HG03342 (cell line): ENCODE measurements around the gene ELAPOR1.
A peak's percentile ranks its signal among the peaks of the same experiment; 100 is the strongest.

ENCODE experiments used
- ATAC-seq: cut with Tn5 transposase; IDR thresholded peaks from one replicate; pipeline ENCODE4 v1.9.1; 2021; ENCODE audit warnings: mild to moderate bottlenecking, moderate library complexity; ENCODE audit not compliant: unreplicated experiment

ELAPOR1 gene

DNA sequence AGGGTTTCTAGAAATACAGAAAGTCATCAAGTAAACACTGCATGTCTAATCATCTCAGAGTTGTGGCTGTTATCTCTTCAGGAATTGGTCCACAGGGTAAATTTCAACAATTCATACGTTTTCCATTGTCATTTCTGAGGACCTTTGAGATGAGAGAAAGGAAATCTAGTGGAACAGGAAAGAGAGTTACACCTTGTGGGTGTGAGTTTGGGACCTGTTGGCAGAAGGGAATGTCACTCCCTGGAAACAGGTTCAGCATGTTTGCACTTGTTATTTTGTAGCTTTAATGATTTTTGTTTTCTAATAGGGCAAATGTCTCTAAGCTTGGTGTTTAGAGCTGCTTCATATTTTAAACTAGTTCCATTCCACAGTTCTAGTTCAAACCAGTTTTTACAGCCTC lies 17.8 kb upstream of the ELAPOR1 start:
- no peak for ATAC-seq

DNA sequence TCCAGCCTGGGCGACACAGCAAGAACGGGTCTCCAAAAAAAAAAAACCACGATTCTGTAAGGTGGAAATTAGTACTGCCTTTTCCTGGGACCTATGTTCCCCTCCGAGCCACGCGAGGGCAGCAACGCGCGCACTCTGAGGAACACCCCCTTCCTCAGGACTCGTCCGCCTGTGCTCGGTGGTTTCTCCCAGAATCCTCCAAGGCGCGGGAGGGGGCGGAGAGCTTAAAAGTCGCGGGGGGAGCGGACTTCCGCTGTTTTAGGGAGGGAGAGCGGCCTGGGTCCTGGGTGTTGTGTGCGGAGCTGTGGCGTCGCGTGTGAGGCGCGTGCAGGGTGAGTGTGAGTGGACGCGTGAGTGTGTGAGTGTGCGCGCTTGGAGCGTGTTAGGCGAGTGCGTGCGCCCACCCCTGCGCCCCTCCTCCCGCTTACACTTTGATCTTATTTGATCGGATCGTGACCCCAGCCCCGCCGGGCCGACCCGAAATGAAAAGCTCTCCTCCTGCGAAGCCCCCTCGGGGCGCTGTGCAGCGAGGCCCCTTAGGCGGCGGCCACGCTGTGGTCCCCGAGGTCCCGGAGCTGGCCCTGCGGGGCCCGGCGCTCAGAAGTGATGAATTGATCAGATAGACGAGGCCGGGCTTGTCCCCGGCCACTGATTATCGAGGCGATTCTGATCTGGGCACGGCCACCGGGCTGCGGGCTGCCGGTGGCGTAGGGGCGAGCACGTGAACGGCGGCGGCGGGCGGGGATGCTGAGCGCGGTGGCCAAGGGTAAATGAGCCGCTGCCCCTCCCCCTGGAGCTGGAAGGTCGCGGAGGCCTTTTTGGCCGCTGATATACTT lies 13.8 kb upstream of the ELAPOR1 start:
- ATAC-seq: peak; percentile 89

DNA sequence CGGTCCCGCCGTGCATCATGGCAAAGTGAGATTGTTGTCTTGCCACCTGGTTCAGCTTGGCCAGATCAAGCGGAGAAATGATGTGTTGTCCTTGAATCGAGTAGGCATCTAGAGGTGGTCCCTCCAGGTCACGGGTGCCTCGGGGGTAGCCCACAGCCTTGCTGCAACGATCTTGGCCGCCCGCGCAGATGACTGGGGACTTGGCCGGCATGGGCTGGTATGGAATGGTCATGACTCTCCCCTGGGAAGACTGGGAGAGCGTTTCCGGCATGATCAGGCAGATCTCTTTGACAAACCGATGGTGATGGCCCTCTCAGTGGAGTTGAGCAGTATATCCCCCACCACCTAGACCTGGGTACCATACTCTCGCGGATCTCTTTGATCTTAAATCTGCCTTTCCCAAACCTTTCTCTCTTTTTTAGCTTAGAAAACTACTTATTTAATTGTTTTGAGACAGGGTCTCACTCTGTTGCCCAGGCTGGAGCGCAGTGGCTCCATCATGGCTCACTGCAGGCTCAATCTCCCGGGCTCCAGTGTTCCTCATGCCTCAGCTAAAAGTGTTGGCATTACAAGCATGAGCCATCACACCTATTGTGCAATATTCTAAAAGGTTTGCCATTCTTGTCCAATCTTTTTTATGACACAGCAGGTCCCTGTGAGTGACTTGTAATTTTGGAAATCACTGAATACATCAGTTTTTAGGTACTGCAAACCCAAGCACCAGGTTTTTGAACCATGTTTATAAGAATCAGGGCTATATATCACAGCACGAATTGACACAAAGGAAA lies 9.4 kb upstream of the ELAPOR1 start:
- no peak for ATAC-seq

DNA sequence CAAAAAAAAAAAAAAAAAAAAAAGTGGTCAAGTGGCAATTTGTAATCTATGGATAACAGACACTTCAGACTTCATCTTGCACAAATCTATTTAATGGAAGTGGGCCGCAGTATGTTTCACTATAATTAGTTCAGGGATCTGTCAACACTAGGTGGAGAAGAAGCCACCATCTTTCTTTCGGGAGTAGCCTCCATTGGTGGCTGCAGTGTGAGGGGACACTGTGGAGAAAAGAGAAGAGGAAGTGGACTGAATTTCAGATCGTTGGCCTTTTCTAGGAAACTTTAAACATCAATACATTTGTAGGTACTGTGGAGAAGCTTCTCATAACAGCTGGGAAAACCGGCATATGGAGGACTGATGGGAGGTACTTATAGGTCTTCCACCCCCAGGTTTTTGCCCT lies 8.0 kb upstream of the ELAPOR1 start:
- ATAC-seq: no peak

DNA sequence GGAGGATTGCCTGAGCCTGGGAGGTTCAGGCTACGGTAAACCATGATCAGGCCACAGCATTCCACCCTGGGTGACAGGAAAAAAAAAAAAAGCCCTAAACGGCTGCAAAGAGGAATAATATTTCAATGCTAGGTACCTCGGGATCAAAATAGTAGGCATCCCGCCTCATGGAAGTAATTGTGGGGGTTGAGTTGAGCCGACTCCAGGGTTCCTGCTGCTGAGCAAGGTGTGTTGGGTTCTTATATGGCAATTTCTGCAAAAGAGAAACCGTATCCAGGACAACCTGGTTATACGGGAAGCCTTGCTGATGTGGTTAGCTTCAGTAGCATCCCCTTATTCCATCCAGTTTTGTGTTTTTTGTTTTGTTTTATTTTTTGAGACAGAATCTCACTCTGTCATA lies 6.1 kb upstream of the ELAPOR1 start:
- no peak for ATAC-seq

DNA sequence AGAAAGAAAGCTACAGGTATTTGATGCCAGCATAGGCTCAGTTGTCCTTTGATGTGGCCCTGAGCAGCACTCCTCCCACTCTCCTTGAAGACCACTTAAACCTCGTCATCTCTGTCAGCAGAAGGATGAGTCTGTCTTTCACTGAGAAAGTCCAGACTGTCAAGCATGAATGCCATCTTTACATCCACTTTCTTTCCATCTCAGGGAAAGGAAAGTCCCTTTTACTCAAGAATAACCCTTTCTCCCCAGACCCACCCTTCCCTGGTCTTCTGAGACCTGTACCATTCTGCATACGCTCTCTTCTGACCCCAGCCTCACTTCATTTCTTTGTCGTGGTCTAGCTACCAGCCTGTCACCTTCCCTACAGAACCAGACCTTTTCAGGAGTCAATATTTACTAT lies 4.0 kb upstream of the ELAPOR1 start:
- no peak for ATAC-seq

DNA sequence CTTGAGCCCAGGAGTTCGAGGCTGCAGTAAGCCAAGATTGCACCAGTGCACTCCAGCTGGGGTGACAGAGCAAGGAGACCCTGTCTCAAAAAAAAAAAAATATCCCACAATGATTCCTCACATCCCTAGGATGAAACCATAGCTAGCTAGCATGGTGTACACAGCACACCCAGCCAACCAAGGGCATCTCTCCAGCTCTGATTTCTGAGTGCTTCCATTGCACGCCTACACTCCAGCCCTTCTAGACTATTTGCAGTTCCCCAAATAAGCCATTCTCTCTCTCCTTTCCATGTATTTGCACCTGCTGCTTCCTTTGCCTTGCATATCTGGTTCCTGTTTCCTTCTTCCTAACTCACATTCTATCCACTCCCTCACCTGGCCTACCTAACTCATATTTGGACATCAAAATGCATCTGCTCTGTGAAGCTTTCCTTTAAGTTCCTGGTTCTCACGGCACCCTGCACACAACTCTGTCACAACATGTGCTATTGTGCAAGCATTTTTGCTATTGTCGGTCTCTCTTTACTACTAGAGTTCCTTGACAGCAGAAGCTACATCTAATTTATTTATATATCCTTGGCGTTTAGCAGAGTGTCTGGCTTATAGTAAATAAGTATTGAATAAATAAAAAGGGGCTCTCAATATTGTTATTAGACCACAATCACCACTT lies 2.4 kb upstream of the ELAPOR1 start:
- no peak for ATAC-seq

DNA sequence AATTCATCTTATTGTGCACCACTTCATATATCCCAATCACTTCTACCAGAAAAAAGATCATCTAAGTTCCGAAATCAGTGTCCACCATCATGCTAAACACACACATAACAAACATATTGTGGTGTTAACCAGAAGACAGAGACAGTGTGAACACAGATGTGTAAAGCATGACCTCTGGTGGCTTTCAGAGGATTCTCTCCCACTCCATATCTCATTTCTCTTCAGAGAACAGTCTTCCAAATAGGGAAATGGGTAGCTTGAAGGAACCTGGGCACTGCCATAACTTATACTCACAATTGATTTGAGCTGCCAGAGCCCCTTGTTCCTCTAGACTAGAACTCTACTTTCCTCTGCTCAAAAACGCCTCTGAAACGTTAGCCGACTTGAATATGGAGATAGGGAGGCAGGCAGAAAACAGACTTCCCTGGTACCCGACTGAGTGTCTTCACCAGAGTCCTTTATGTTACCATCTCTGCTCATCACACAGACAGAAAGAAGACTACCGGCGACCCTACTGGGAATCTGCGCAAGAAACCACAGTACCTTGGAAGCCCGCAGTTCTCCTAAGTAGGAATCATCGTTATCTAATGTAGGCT lies 1.8 kb upstream of the ELAPOR1 start:
- peak; percentile 53 for ATAC-seq

DNA sequence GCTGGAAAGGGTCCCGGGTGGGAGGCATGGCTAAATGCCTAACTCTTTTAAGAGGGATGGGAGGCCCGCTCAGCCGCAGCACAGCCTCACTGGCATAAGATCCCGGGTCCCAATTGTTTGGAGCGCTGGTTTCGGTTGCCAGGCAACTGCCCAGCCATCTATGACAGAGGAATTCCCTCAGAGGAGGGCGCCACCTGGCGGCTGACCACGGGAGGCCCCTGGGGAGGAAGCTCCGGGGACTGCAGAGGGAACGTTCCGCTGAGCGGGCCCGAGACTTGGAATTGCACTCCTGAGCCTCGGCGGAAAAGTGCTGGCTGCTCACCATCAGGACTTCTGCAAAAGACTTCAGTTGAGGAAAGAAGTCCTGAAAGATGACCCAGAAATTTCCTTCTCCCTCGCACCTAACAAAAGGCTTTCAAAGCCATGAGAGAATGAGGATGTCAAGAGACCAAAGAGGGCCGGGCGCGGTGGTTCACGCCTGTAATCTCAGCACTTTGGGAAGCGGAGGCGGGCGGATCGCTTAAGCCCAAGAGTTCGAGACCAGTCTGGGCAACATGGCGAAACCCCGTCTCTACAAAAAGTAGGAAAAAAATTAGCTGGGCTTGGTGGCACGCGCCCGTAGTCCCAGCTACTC lies 1.1 kb upstream of the ELAPOR1 start:
- ATAC-seq: peak; percentile 69

DNA sequence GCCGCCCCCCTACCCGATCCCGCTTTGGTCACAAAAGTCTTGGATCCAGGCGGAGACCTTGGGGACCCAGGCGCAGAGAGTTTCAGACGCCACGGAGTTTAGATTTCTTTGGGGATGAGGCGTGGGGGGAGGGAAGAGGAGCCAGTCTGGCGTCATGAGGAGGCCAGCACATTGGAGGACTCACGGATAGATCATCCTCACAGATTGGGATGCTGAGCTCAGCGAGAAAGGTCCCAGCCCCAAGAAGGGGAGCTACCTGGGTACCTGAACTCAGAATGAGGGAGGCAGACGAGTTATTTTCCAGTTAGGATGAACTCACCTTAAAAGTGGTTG lies 393 bp downstream of the ELAPOR1 start:
- ATAC-seq: no peak

DNA sequence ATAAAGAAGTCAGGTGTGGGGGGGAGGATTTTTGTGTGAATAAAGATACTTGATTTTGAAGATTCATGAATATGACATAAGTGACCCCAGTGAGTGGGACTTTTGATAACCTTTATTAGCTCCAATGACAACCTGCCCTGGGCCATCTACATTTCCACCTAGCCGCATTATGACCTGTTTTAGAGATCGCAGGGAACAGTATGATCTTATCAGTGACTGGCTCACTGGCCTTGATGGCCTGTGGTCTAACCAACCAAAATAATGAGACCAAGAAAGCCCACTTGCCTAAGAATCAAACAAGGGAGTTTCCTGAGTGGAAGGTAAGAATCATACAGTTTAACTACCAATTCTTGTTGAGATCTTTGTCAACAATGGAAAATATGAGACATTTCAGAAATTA lies 1.8 kb downstream of the ELAPOR1 start:
- ATAC-seq: no peak

DNA sequence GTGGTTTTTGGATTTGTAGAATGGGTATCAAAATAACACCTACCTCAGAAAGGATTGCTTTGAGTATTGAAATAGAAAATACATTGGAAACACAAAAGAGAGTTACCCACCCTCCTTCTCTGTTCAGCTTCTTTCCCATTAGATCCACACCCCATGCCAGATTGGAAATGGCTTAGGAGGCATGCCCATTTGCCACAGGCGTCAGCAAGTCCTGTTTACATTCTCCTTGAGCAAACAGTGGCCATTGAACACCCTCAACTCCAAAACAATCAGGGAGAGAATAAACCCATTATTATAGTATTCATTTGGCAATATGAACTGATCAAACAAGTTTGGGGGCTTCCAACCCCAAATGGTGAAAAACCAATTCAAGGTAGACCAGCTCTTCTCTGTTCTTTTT lies 2.4 kb downstream of the ELAPOR1 start:
- no peak for ATAC-seq

DNA sequence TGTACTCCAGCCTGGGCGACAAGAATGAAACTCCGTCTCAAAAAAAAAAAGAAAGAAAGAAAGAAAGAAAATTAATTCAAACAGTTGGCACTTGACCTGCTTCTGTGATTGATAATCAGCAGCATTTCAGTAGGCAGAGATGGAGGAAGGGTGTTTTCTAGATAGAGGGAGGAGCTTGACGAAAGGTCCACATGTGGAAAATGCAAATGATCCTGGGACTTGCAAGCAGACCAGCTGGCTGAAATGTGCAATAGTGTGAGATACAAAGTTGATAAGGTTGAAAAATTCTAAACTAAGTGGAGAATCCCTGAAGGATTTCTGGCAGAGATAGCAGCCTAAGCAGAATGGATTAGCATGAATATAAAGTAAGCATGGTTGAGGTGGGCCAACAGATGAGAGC lies 4.2 kb downstream of the ELAPOR1 start:
- ATAC-seq: no peak

DNA sequence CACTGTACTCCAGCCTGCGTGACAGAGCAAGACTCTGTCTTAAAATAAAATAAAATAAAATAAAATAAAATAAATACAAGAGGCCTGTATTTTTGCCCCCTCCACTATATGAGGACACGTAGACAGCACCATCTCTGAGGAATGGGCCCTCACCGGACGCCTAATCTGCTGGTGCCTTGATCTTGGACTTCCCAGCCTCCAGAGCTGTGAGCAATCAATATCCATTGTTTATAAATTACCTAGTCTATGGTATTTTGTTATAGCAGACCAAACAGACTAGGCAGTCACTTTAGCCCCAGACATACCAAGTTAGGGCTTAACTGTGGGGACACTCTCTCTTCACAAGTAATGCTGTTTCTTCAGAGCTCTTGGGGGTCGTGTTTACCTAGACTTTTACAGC lies 6.4 kb downstream of the ELAPOR1 start:
- no peak for ATAC-seq

DNA sequence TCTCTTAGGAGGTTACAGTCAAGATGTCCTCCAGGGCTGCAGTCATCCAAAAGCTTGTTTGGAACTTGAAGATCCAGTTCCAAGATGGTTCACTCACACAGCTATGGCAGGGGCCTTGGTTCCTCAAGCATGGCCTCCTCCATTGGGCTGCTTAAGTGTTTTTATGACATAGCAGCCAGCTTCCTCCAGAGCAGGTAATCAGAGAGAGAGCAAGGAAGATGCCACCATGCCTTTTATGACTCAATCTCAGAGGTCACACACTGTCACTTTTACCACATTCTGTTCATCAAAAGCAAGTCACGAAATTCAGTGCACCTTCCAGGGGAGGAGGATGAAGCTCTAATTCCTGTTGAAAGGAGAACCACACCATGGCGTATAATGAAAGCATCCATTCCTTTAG lies 17.1 kb downstream of the ELAPOR1 start:
- ATAC-seq: no peak

DNA sequence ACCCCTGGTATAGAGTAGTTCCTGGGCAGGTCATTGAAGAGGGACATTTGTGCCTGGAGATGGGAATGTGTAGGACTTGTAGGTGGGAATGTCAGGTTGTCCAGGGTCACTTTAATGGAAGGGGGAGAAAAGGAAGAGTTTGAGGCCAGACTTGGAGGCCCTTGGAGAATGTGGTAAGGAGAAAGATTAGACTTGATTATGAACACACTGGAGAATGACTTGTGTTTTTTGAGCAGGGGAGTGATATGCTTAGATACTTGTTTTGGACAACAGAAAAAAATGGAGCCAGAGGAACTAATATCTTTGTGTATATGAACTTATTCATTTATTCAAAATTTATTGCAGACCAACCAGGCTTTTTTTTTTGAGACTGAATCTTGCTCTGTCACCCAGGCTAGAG lies 17.9 kb downstream of the ELAPOR1 start:
- no peak for ATAC-seq

DNA sequence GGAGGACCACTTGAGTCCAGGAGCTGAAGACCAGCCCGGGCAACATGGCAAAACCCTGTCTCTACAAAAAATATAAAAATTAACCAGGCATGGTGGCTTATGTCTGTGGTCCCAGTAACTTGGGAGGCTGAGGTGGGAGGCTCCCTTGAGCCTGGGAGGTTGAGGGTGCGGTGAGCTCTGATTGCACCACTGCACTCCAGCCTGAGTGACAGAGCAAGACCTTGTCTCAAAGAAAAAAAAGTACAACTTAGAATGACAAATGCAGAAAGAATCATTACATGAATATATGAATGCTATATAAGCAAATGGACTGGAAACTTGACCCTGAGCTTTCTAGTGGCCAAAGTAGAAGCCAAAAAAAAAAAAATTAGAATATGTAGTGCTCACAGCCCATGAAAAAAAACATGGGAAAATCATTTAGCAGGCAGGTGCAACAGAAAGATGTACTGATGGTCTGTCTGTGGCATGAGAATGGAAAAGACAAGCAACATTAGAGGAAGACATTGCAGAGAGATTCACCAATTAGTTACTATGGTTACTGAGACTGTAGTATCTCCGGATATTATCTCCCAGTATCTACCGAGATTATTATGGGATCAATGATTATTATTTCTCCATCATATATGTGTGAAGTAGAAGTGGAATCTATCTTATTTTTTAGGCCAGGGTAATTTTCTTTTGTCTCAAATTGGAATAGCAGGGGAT lies 19.2 kb downstream of the ELAPOR1 start:
- no peak for ATAC-seq

DNA sequence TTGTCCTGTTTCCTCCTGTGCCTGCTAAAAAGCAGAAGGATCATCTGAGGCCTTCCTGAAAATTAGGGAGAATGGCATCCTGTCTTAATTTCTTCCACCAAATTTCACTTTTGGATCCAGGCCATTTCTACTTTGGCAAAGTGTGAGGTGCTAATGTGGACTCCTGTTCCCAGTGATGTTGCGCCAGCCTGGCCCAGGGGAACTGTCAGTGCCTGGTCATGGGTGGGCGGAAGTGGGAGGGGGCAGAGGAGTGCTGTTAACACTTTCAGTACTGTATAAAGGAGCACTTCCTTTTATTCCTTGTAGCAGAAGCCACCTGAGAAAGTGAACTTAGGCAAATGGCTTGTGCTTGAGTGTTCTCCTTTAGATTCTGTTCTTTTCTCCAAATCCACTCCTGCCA lies 19.9 kb downstream of the ELAPOR1 start:
- ATAC-seq: peak; percentile 65

DNA sequence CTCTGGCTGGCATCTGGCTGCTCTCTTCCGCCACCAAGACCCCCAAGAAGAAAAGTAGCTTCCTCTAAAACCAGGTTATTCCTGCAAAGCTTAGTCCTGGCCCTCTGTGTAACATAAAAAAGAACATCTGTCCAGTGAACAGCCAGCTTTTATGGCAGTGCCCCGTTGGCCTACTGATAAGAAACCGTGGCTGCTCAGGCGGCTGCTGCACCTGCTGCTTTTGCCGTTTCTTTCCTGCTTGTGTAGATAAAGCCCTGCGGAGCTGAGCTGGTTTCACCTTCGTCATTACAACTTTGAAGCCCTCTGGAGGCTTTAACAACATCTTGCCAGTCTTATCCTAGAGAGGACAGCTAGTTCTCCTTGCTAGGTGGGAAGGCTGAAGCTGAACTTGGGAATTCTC lies 20.5 kb downstream of the ELAPOR1 start:
- ATAC-seq: peak; percentile 39

DNA sequence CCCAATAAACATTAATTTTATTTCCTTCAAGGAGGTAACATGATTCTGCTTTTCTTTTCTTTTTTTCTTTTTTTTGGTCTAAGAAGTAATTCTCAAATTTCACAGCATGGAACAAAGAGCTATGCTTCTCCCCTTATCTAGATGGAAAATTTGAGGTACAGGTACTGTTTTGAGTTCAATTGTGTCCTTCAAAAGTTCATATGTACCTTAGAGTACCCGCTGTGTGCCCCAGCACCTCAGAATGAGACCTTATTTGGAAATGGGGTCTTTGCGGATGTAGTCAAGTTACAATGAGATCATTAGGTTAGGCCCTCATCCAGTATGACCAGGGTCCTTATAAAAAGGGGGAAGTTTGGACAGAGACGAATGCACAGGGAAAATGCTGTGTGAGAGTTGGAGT lies 22.0 kb downstream of the ELAPOR1 start:
- no peak for ATAC-seq
